Brain microvascular endothelial cell (primary cell): ENCODE data around the gene CACTIN.
"Not testable (repeated sequence)": the region's sequence is repeated elsewhere in the genome, so short reads cannot be mapped to it uniquely, and the experiment has no call there.

Source experiments
- DNase-seq: peaks from one replicate; pipeline ENCODE4 v3.0.0-alpha.2; 2020
- H3K27ac ChIP-seq: fragments of 250-450 bp; sonication (Bioruptor Pico); 2 replicates; pipeline ENCODE4 v1.5.1; 2020; ENCODE audit warnings: mild to moderate bottlenecking, moderate library complexity
- H3K27me3 ChIP-seq: fragments of 250-450 bp; sonication (Bioruptor Pico); replicated peaks from 2 replicates; pipeline ENCODE4 v1.5.1; 2020; ENCODE audit warnings: mild to moderate bottlenecking
- H3K36me3 ChIP-seq: fragments of 250-450 bp; sonication (Bioruptor Pico); replicated peaks from 2 replicates; pipeline ENCODE4 v1.5.1; 2020; ENCODE audit warnings: mild to moderate bottlenecking
- H3K4me3 ChIP-seq: 2 replicates; pipeline ENCODE4 v1.5.1; 2011; ENCODE audit warnings: low read depth, mild to moderate bottlenecking, control low read depth, low read length, moderate library complexity
- CTCF ChIP-seq: IDR thresholded peaks from 2 replicates; pipeline ENCODE4 v1.5.1; 2011; ENCODE audit warnings: low read depth, mild to moderate bottlenecking, moderate library complexity, low read length, control low read depth, inconsistent platforms; ENCODE audit errors: missing control alignments
- in situ Hi-C: cut with HindIII; loops from 2 replicates; pipeline ENCODE4 v1.10.0; 2017; ENCODE audit warnings: low sequenced_read_pairs, low pct_ligation_motif_present

The CACTIN gene

GRCh38 chr19:3668331-3669081 lies 41.9 kb upstream of the CACTIN start:
- no peak for TF ChIP-seq CTCF
- Histone ChIP-seq H3K27ac (no peak overlapping the region), H3K27me3 (no peaks in the 10 kb centered on the region), H3K36me3 (peaks cover 5% of the 10 kb centered on the region), H3K4me3 (no peak overlapping the region)
- DNase-seq, result no peak
- in situ Hi-C loops, result no loop called here

DNA sequence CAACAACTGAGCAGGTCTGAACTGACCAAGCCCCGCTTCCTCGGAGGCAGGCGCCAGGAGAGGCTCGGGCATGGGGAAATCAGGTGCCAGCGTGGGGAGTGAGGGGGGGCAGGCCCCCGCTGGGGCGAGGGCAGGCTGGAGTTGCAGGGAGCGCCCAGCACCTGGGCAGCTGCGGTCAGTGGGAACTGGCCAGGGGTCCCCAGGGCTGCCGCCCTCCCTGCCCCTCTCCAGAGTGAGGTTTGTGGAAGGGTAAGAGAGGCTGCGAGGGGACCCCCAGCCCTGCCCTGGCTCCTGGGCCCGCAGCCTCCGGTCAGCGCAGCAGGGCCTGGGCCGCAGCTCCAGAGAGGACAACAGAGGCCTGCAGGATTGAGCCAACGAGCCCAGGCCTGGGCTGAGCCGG lies 41.2 kb upstream of the CACTIN start:
- in situ Hi-C loops, result no loop called here
- DNase-seq, result no peak
- no peak overlapping the region for H3K27ac ChIP-seq
- peaks cover 5% of the 10 kb centered on the region for H3K36me3 ChIP-seq
- TF ChIP-seq CTCF, result no peak
- H3K4me3 ChIP-seq, result no peak overlapping the region
- no peaks in the 10 kb centered on the region for H3K27me3 ChIP-seq

DNA sequence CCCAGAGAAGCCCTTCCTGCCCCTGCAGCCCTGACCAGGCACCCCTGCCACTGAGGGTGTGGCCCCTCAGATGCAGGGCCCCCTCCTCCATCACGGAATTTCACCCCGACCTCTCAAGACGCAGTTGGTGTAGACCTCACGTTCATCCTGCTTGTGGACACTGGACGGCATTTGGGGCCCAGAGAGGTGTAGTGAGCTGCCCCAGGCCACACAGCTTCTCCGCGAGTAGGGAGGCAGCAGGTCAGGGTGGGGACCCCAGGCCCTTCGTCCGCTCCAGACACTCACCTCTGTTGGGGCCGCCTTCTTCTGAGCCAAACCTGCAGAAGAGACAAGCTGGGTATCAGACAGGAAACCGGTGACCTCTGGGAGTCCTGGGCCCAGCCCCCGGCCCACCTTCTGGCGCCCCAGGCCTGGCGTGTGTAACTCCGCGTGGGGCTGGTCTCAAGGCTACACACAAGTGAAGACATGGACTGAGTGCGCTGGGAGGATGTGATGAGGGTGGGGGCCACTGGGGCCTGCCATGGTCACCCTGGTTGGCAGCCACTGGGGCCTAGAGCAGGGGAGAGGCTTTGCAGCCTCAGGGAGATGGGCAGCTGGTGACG lies 40.5 kb upstream of the CACTIN start:
- no peak for DNase-seq
- no peaks in the 10 kb centered on the region for H3K27me3 ChIP-seq
- in situ Hi-C loops, result no loop called here
- H3K27ac ChIP-seq, result no peak overlapping the region
- H3K36me3 ChIP-seq, result peaks cover 5% of the 10 kb centered on the region
- TF ChIP-seq CTCF, result no peak
- no peak overlapping the region for H3K4me3 ChIP-seq

DNA sequence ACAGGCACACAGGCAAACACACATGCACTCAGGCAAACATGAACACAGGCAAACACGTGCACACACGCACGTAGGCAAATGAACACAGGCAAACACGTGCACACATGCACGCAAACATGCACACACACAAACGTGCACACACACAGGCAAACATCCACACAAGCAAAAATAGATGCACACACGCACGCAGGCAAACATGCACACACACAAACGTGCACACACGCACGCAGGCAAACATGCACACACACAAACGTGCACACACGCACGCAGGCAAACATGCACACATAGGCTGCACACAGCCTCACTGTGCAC lies 39.9 kb upstream of the CACTIN start:
- in situ Hi-C loops, H3K27ac ChIP-seq, DNase-seq, H3K4me3 ChIP-seq, H3K27me3 ChIP-seq: not testable (repeated sequence)
- H3K36me3 ChIP-seq, result peaks cover 10% of the 10 kb centered on the region

- peaks cover 16% of the 10 kb centered on the region for H3K36me3 ChIP-seq
- no peak for DNase-seq
- in situ Hi-C loops, result no loop called here
These were observed 39.3 kb upstream of the CACTIN start for GRCh38 chr19:3665681-3666544.

More at GRCh38 chr19:3665681-3666544, 39.3 kb upstream of the CACTIN start:
- TF ChIP-seq CTCF, result peak; percentile 88
- H3K27ac ChIP-seq, result no peak overlapping the region
- no peaks in the 10 kb centered on the region for H3K27me3 ChIP-seq
- no peak overlapping the region for H3K4me3 ChIP-seq
